Measurements from ENCODE around the gene CPTP. TPM values are rescaled to one million over a fixed set of nuclear protein-coding genes. Genes with fewer than 3 reads are reported as not detected.

CPTP gene
- total RNA-seq, 1 donor from 2014 or later, result 17.5 TPM

GRCh38 chr1:1285102-1285571 is 39.5 kb upstream of the CPTP start:
- H3K36me3 Mint-ChIP-seq (ENCODE audit: insufficient read depth), result no peaks in the 10 kb centered on the region
- H3K27me3 Mint-ChIP-seq, result no peaks in the 10 kb centered on the region
- no peak overlapping the region for H3K27ac Mint-ChIP-seq
- no peaks in the 10 kb centered on the region for H3K4me1 Mint-ChIP-seq (ENCODE audit: low read depth)
- no peak overlapping the region for H3K4me3 Mint-ChIP-seq (ENCODE audit: low read depth)
- H3K9me3 Mint-ChIP-seq (ENCODE audit: low read depth), result no peaks in the 10 kb centered on the region
- TF ChIP-seq CTCF (IDR thresholded peaks at IDR 0.05; ENCODE audit: unreplicated experiment), result no peak
- DNase-seq (ENCODE audit: low spot score, unreplicated experiment), result no peak

GRCh38 chr1:1285611-1286311 is 38.8 kb upstream of the CPTP start:
- no peak for DNase-seq (ENCODE audit: low spot score, unreplicated experiment)
- Mint-ChIP-seq H3K9me3 (ENCODE audit: low read depth) (no peaks in the 10 kb centered on the region), H3K27ac (no peak overlapping the region), H3K36me3 (ENCODE audit: insufficient read depth) (no peaks in the 10 kb centered on the region), H3K4me3 (ENCODE audit: low read depth) (no peak overlapping the region), H3K27me3 (no peaks in the 10 kb centered on the region), H3K4me1 (ENCODE audit: low read depth) (no peaks in the 10 kb centered on the region)
- TF ChIP-seq CTCF (IDR thresholded peaks at IDR 0.05; ENCODE audit: unreplicated experiment), result no peak

- no peak for DNase-seq (ENCODE audit: low spot score, unreplicated experiment)
- TF ChIP-seq CTCF (IDR thresholded peaks at IDR 0.05; ENCODE audit: unreplicated experiment), result no peak
- H3K27ac Mint-ChIP-seq, result no peak overlapping the region
- H3K4me3 Mint-ChIP-seq (ENCODE audit: low read depth), result no peak overlapping the region
- no peaks in the 10 kb centered on the region for H3K4me1 Mint-ChIP-seq (ENCODE audit: low read depth)
- H3K27me3 Mint-ChIP-seq, result no peaks in the 10 kb centered on the region
- no peaks in the 10 kb centered on the region for H3K9me3 Mint-ChIP-seq (ENCODE audit: low read depth)
- no peaks in the 10 kb centered on the region for H3K36me3 Mint-ChIP-seq (ENCODE audit: insufficient read depth)
Observed at GRCh38 chr1:1286313-1287261, 38.0 kb upstream of the CPTP start.

- DNase-seq (ENCODE audit: low spot score, unreplicated experiment), result no peak
- Mint-ChIP-seq H3K36me3 (ENCODE audit: insufficient read depth) (no peaks in the 10 kb centered on the region), H3K27me3 (no peaks in the 10 kb centered on the region), H3K27ac (no peak overlapping the region), H3K9me3 (ENCODE audit: low read depth) (no peaks in the 10 kb centered on the region), H3K4me3 (ENCODE audit: low read depth) (no peak overlapping the region), H3K4me1 (ENCODE audit: low read depth) (no peaks in the 10 kb centered on the region)
- no peak for TF ChIP-seq CTCF (IDR thresholded peaks at IDR 0.05; ENCODE audit: unreplicated experiment)
Observed at GRCh38 chr1:1287288-1288110, 37.1 kb upstream of the CPTP start.

Measured in progenitor cell of endocrine pancreas (in vitro differentiated cells).